ENCODE measurements around the gene NUDT4.

Gene NUDT4

DNA sequence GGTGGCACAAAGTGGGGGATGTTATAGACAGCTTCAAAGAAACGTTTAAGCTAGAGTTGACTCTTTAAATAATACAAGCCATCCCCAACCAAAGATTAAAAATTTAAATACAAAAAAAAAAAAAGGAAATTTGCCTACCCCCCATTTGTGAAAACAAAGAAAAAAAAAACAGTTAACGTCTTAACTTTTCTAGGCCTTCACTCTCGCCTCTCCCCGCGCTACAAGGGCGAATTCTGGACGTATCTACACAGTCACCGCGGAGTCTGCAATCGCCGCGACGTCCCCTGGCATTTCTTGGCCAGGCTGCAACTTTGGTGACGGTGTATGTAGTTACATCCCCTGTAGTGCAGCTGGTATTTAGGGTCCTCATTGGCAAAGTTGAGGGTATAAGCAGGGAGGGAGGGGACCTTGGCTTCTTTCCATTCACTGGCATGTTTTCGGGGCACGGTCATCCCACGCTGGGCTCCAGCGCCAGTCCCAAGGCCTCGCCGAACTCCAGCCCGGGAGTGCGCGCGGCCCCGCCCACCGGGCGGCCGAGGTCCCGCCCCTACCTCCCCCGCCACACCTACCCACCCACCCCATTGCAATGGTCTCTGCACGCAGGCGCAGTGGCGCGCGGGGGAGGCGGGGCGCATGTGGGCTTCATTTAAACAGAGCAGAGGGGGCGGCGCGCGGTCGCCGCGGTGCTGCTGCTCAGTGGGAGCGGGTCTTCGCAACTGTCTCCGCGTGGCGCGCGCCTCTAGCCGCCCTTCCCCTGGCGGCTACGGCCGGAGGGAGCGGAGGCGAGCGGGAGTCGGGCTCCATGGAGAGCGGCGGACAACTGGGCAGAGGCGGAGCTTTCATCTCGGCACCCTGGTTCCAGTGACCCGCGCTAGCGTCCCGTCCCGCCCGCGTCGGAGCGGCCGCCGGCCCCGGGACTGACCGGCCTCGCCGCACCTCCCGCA lies at the start of gene NUDT4:
TSS of gene NUDT4 (plus strand) at position 674 of the 944 bp plus-strand sequence. CDS start 398 bp downstream, outside the sequence.
- DNase-seq: peak; percentile 86

- no peak for DNase-seq
Measured at GRCh38 chr12:93333054-93333453, 44.7 kb upstream of the NUDT4 start.

DNA sequence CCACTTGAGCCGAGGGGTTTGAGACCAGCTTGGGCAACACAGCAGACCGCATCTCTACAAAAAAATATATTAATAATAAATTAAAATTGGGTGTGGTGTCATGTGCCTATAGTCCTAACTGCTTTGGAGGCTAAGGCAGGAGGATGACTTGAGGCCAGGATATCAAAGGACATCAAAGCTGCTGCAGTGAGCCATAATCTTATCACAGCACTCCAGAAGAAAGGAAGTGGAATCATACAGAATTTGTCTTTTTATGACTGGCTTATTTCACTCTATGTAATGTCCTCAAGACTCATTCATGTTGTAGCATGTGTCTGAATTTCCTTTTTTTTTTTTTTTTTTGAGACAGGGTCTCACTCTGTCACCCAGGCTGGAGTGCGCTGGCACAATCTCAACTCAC lies 43.9 kb upstream of the NUDT4 start:
- DNase-seq: no peak

DNA sequence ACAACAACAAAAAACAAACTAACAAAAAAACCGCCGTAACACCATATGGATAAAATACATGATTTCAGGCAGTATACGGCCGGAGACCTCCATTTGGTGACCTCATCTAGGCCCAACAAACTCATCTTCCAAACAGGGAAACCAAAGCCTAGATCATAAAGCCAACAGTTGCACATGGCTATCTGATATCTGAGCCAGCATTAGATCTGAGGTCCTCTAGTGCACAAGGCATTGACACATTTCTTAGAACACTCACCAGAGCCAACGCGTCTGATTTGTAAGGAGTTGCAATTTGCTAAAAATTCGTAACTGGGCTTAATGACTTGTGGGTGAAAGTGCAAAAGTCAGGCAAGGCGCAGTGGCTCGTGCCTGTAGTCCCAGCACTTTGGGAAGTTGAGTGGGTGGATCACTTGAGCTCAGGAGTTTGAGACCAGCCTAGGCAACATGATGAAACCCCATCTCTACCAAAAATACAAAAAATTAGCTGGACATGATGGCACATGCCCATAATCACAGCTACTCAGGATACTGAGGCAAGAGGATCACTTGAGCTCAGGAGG lies 42.0 kb upstream of the NUDT4 start:
- DNase-seq: no peak

DNA sequence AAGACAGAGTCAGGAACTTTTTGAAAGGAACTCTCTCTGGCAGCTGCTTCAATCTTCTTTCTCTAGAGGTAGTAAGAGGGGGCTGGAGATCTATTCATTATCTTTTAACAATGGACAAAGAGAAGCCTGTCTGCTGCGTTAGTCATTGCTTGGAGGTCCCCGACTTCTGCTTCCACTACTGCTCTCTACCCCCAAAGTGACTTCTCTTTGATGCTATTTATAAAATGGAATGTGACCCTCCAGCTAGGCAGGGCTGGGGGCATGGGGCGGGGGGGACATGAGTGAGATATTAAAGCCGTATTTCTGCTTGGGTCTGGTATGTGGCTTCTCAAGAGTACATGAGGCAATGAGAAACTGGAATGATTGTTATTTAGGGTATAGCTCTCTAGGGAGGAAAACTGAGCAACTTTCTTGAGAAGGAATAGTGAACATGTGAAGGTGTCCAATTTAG lies 41.4 kb upstream of the NUDT4 start:
- DNase-seq: no peak

DNA sequence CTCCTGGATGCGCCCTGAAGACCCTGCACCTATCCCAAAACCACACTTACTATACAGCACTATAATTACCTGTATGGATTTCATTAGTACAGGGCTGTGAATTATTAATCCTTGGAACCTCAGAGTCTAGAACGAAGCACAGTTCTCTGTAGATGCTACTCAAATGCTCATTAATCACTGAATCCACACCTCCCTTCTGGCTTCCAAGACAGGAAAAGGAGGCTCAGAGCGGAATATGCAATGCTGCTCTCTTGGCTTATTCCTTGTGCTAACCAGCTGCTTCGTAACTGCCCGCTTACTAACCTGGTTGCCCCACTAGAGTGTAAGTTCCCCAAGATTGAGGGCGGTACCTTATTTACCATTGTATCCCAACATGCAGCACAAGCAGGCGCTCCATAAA lies 39.1 kb upstream of the NUDT4 start:
- no peak for DNase-seq

GRCh38 chr12:93339695-93340094 lies 38.0 kb upstream of the NUDT4 start:
- DNase-seq: no peak

DNA sequence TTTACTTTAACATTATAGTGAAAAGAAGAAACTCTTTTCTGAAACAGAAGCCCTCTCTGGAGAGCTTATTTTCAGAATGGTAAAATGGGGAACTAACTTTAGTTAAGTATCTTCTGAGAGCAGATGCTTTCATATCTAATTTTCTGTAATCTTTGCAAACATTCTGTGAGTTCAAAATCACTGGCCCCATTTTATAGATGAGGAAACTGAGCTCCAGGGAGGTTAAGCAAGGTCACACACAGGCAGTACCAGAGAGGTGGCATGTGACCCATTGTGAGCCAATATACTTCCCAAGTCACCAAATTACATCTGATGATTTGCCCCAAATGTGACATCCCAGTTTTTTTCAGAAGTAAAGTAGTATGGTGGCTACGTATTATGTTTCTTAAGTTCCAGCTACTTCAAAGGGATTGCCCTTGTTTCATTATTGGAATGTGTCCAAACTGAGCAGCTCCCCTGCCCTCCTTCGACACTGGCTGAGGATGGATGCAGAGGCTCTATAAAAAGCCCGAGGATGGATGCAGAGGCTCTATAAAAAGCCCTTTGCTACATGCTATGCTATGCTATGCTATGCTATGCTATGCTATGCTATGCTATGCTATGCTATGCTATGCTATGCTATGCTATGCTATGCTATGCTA lies 36.2 kb upstream of the NUDT4 start:
- no peak for DNase-seq

DNA sequence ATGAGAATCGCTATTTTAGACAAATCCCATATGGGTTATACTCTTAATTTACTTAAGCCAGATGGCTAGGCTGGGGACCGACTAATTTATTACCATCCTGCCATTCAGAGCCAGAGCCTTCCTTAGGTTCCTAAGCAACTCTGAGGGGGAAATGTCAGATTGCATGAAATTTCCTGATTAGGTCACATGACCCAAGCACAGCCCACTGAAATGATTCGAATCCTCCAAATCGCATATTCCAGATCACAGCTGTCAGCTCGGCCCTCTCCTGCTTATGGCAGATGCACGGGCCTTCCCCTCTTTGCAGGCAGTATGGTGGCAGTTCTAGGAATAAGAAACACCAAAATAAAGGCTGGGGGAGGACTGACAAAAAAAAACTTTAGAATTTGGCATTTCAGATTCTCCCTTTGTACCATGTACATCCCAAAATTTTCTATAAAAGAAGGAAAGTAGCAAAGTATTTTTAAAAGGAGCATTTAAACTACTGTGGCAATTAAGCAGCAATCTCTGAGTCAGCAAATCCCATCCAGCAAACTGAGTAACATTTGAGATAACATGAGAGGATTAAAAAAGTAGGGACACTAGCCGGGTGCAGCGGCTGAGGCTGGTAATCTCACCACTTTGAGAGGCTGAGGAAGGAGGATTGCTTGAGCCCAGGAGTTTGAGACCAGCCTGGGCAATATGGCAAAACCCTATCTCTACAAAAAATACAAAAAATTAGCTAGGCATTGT lies 30.5 kb upstream of the NUDT4 start:
- DNase-seq: peak; percentile 85

- DNase-seq: no peak
Measured at GRCh38 chr12:93348575-93349435, 28.9 kb upstream of the NUDT4 start.

DNA sequence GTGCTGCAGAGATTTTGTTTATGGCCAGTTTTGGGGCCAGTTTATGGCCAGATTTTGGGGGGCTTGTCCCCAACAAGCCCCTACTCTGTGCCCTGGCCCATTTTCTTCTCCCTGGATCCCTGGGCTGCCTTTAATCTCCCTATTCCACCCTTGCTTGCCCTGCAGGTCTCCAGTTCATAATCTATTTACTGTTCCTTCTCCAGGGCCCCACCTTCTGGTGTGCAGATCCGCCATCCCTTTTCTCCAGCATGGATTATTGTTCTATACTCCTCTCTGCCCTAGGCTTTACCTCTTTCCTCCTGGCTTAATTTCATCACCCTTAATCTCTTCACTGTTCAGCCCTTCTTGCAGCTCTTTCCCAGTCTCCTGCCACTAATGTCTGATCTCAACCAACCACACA lies 26.0 kb upstream of the NUDT4 start:
- no peak for DNase-seq

DNA sequence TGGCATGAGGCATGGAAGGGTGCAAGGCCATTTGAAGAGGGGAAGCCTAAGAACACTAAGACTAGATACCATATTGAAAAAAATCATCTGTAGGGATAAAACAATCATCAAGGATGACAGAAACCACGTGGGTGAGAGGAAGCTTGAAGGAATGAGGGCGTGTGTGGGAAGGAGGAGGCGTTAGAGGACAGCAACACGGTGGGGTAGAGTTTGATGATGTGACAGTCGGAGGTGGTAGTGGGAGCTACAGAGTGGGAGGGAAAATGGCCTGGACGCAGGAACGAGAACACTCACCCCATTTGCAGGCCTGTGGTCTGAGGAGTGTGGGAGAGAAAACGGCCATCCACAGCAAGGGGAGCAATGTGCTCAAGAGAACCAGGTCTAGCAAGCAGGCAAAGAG lies 25.4 kb upstream of the NUDT4 start:
- no peak for DNase-seq

GRCh38 chr12:93356214-93356613 lies 21.5 kb upstream of the NUDT4 start:
- no peak for DNase-seq

DNA sequence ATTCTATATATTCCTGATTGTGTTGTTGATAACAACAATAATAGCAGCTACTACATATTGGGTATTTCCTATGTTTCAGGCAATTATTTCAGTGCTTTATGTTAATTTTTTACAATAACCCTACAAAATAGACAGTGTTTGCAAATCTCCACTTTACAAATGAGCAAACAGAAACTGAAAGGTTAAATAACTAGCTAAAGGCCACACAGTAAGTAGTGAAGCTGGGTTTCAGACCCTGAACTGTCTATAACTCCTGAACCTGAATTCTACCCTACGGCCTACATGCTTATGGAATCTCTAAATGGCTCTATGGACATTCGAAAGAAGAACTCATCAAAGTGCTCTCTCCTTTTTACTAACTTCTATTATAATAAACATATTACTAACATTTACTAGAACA lies 19.7 kb upstream of the NUDT4 start:
- no peak for DNase-seq

- DNase-seq: no peak
Measured at GRCh38 chr12:93358821-93359220, 18.9 kb upstream of the NUDT4 start.

- DNase-seq: no peak
Measured at GRCh38 chr12:93360688-93361087, 17.0 kb upstream of the NUDT4 start.

DNA sequence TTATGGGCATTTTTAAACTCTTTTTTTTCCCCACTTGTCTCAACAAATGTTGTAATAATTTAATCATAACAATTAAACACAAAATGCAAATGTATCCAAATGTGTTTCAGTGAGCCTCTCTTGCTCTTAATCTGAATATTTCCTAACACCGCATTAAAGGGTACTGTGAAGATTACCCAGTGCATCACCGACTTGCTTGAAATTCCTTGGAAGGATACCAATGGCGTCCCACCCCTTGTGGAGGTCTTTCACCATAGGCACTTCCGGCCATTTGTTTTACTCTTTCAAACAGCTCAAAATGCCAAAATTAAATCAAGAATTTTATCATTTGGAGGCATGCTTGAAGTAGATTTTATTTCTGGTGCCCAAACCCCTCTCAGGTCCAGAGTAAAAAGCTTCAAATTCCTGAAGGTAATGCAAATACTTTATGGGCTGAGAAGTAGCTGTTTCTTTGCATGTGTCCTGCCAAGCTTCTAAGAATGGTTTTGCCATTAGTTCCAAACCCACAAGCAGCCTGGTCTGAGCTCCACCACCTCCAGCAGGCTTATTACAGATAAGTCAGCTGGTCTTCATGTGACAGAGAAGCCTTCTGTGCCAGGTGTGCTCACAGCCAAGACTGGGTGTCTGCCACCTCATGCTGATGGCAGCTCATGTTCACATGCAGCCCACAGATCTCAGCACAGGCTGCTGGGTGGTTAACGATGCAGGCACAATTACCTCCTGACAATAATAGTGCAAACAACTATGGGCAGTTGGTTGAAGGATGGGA lies 16.4 kb upstream of the NUDT4 start:
- DNase-seq: no peak

DNA sequence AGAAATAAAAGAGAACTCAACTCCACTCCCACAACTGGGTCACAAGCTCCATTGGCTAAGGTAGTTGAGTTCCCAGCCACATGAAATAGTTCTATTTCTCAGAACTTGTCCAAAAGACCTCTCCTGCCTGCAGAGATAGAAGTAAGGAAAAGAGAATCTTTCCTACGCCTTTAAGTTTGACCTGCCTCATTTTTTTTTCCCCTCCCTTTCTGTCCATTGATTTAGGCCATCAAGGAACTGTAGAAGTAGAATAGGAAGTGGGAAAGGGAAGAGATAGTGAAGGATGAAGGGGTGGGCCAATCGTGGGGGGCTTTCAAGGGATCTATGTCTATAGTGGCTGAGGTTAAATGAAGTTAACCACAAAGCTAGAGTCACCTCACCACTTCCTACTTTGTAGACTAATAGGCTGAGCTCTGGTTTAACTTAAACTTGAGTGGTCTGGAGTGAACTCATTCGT lies 13.9 kb upstream of the NUDT4 start:
- DNase-seq: no peak

DNA sequence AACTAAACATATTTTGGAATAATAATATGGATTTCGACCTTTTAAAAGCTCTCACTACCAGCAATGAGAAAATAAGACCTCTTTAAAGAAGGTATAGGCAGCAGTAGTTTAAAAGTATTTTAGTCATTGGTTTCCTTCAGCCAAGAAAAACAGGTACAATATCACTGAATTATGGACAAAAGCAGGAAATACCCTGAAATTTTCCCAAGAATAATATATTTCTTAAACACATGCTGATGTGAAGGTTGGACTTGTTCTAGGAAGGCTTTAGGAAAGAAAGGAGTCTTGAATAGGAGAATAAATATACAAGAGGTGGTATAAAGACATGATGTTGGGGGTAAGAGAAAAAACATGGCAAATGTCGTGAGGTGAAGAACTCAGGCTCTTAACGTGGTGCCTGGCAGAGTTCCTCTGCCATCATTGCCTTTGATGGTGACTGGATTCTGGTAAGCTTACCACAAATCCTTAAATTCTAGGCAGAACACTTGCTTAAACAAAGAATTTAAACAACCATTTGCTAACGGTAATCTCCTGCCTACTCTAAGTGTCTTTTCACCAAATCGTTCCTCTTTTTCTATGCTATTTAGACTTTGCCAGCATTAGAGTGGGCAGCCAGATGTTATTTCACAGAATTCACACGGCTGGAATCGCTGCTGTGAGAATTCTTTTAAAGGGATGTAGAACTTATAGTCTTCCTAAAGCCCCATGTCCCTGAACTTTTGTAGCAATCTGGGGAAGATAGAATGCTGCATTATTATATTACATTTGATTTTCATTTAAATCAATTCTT lies 11.9 kb upstream of the NUDT4 start:
- no peak for DNase-seq

DNA sequence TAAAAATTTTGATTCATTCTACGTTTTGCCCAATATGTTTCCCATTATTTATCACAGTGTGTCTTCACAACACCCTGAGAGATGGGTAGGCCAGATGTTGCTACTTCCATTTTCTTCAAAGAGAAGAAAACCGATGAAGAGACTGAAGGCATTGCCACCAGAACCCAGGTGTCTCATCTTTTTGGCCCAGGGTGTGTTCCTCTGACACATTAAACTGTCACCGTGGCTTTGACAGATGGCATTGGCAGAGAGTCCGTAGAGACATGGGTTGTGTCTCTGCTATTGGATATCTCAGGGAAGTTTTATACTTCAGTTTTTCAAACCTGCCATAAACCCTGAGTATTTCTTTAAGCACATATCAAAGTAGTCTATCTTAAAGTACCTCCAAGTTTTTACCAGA lies 11.3 kb upstream of the NUDT4 start:
- DNase-seq: no peak
